Stimulated activated naive CD8-positive, alpha-beta T cell treated with anti-CD3 and anti-CD28 coated beads, Interleukin-15, Interleukin-2, amounts not matched to agents 100 U/mL and 50 U/mL, for 24 hours (primary cell): Measurements from ENCODE around the gene CCNT2.
"Not testable (repeated sequence)": the region's sequence is repeated elsewhere in the genome, so short reads cannot be mapped to it uniquely, and the experiment has no call there.

Experiments used
- ATAC-seq: fragments of 150-1000 bp; cut with Tn5 transposase; one replicate; pipeline ENCODE4 v1.10.0; 2021
- DNase-seq: peaks from one replicate; pipeline ENCODE4 v3.0.0; 2021

CCNT2 gene

DNA sequence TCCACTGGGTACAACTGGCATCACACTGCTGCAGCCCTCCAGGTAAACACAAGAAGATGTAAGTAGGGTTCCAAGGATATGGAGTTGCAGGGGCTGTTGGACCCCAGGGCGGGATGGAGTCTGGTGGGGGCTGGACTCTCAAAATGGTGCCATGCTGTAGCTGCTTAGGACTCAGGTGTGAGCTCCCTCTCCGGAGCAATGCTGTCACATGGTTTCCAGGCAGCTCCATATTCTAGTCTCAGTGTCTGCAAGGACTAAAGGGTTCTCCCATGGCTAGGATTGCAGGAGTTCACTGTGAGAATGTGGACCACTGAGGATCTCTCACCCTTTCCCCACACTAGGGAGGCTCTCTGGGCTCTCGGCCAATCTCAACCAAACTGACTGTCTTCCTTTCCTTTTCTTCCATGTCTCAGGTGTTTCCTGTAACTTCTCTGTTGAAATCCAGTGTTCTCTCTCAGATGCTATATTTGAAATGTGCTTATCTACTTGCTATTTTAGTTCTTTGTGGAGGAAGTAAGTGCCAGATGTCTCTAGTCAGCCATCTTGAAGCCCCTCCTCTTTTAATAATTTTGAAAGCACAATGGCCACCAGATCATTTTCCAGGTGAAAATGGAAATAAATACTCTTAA is 57.6 kb downstream of the CCNT2 start:
- ATAC-seq (no peak), DNase-seq (no peak)

- not testable (repeated sequence) for ATAC-seq, DNase-seq
These were observed 58.5 kb downstream of the CCNT2 start for GRCh38 chr2:134977104-134977503.

DNA sequence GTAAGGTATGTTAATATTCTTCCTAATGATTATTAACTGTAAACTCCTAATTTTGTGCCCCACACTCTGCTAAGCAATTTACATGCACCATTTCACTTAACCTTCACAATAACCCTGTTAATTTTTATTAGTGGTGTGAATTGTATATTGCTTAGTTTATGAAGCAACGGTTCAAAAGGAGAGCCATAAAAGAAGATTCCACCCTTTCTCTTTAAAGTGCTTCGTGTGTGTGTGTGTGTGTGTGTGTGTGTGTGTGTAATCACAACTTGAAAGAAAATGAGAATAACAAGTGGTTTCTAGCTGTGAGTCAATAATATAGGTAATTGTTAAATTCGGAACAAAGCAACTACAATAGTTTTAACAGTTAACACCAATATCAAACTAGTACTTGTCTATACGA is 60.6 kb downstream of the CCNT2 start:
- ATAC-seq: no peak
- DNase-seq: no peak

GRCh38 chr2:134980639-134981038 is 62.0 kb downstream of the CCNT2 start:
- ATAC-seq (no peak), DNase-seq (no peak)

DNA sequence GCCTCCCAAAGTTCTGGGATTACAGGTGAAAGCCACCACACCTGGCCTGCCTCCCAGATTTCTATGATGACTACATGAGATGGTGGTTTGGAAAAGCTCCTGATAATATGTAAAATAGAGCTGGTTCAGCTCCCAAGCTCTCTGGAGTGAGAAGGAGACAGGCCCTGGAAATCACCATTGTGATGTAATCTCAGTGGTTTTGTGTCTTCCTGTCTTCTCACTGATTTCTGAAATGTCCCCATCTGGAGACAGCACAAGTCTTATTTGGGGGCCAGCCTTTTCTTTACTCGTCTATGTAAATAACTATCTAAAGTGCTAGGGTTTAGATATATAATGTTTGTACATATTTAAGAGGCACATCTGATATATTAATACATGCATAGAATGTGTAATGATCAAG is 64.0 kb downstream of the CCNT2 start:
- ATAC-seq: no peak
- DNase-seq: no peak

GRCh38 chr2:134985061-134985460 is 66.4 kb downstream of the CCNT2 start:
- DNase-seq (no peak), ATAC-seq (no peak)

DNA sequence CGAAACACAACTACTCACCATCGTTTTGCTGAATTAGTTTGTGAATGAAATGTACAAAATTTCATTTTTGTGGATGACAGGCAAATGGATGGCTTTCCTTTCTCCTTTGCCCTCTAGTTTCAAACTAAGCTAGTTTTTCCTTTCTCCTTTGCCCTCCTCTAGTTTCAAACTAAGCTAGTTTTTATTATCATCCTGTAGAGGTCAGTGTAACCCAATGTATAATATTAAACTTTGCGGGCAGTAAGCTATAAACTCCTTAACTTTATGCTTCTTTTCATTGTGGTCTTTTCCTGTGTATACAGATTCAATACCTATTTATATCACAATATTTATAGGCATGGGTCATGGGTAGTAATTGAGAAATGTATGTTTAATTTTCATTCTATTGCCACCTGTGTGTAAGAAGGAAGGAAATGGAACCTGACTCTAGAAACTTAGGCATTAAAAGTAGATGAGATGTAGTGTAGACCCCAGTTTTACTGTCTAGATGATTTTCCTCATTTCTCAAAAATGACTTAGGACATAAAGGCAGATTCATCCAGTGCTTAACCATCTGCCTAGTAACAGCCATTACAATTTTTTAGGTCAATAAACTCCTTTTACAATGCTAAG is 70.5 kb downstream of the CCNT2 start:
- ATAC-seq (no peak), DNase-seq (no peak)

- DNase-seq (no peak), ATAC-seq (no peak)
These were observed 80.9 kb downstream of the CCNT2 start for GRCh38 chr2:134999521-134999920.

- ATAC-seq (no peak), DNase-seq (no peak)
These were observed 84.2 kb downstream of the CCNT2 start for GRCh38 chr2:135002836-135003235.

- peak; percentile 79 for DNase-seq
These were observed 85.6 kb downstream of the CCNT2 start for GRCh38 chr2:135004005-135004746.

GRCh38 chr2:135005753-135006152 is 87.1 kb downstream of the CCNT2 start:
- DNase-seq: no peak
- no peak for ATAC-seq

More at GRCh38 chr2:135004005-135004746, 85.6 kb downstream of the CCNT2 start:
- peak; percentile 98 for ATAC-seq
